GM18867 (cell line): Measurements from ENCODE around the gene NTM.

ENCODE experiments used
- ATAC-seq: cut with Tn5 transposase; IDR thresholded peaks from one replicate; pipeline ENCODE4 v1.9.1; 2021; ENCODE audit warnings: mild to moderate bottlenecking, moderate library complexity; ENCODE audit not compliant: unreplicated experiment

NTM gene

GRCh38 chr11:132257871-132258270 is 887.5 kb downstream of the NTM start:
- no peak for ATAC-seq

DNA sequence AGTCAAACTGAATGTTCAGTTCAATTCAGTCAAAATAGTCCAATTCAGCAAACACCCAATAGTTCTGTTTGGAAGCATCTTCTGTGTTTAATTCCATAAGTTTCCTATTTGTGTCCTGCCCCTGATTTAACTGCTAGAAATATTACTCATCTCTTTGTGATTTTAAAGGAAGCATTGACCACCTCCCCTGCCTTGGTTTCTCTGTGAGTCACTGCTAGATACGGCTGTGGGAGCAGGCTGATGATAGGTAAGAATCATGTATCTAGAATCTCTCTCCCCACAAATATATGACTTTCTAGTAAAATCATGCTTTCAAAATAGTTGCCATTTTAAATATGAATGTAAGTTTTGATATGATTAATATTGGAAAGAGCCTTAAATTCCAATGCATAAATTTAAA is 888.5 kb downstream of the NTM start:
- no peak for ATAC-seq

- no peak for ATAC-seq
Observed at GRCh38 chr11:132260636-132261035, 890.2 kb downstream of the NTM start.

- no peak for ATAC-seq
Observed at GRCh38 chr11:132263241-132263640, 892.8 kb downstream of the NTM start.

DNA sequence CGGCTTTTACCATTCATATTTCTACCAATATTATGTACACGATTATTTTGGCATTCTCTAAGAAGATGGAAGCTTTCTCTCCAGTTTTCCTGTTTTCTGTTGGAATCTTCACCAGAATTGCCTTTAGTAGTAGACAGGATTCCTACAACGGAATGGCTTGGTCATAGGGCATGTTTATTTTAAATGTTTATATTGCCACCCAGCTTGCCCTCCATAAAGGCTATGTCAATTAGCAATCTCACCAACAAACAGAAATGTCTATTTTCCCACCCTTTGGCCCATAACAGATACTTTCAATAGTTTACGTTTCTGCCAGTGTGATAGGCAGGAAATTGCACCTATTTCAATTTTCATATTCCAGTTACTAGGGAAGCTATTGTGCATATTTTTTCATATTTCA is 893.5 kb downstream of the NTM start:
- no peak for ATAC-seq

- no peak for ATAC-seq
Observed at GRCh38 chr11:132264616-132265015, 894.2 kb downstream of the NTM start.

- peak; percentile 80 for ATAC-seq
Observed at GRCh38 chr11:132278801-132279574, 908.6 kb downstream of the NTM start.

- ATAC-seq: no peak
Observed at GRCh38 chr11:132284048-132284447, 913.6 kb downstream of the NTM start.

- no peak for ATAC-seq
Observed at GRCh38 chr11:132284611-132285010, 914.2 kb downstream of the NTM start.

DNA sequence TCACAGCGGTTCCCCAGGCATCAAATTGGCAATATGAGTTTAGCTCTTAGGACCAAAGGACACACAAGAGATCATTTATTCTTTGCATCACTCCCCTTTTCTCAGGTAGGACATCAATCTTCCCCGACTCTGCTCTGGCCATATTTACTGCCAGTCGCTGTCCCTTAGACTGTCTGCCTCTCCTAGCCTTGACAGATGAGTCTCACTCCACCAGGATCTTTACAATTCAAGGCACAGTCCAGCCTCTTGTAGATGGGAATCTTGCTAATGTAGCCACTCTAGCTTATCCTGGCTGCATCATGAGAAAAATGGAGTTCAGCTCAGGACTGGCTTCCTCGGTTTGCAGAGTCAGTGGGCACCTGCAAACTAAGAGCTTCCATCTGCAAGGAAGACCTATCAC is 915.2 kb downstream of the NTM start:
- no peak for ATAC-seq

- ATAC-seq: no peak
Observed at GRCh38 chr11:132286106-132286505, 915.7 kb downstream of the NTM start.

GRCh38 chr11:132288036-132288435 is 917.6 kb downstream of the NTM start:
- no peak for ATAC-seq

GRCh38 chr11:132289590-132290256 is 919.3 kb downstream of the NTM start:
- peak; percentile 49 for ATAC-seq

GRCh38 chr11:132293586-132293985 is 923.2 kb downstream of the NTM start:
- no peak for ATAC-seq

DNA sequence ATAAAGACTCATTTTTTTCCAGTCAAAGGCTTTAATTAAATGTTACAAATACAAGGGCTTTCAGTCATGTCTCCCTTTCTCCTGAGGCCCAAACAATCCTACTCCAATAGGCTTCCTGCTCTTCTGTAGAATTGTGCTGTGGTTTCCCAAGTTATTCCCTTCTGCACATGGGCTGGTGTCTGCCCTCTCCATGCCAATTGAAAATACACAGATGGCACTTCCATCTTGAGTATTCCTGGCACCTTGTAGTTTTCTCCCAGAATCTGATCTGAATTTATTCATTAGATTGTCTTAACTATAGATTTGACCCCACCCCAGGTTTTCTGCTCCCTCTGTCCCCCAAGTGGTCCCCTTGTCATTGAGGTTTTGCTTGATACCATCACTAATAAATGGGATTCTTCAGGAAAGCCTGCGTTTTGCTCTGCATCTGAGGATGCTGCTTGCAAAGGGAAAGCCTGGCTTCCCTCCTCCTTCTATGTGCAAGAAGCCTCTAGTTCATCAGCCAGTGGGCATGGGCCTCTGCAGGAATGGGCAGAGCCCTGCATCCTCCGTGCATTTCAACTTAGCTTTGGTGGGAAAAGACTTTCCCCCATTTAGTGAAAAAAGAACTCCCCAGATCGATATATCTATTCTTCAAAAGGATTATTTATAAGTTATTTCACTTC is 926.7 kb downstream of the NTM start:
- ATAC-seq: no peak

GRCh38 chr11:132298357-132298756 is 927.9 kb downstream of the NTM start:
- no peak for ATAC-seq

DNA sequence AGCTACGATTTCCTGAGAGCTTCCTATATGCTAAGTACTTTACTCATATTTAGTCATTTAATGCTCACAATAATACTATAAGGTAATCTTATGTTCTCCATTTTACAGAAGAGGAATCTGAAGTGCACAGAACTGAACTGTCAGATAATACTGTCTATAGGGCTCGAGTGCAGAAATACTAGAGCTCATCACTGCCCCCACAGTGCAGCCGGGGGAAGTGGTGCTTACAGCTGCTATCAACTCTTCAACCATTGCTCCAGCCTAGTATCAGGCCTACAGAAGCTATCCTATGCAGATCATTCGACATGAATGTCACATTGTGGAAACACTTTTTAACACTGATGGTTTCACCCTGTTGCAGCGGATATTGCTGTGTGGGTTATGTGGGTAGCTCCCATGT is 929.9 kb downstream of the NTM start:
- ATAC-seq: peak; percentile 89

- no peak for ATAC-seq
Observed at GRCh38 chr11:132301465-132301864, 931.0 kb downstream of the NTM start.

- no peak for ATAC-seq
Observed at GRCh38 chr11:132301900-132302299, 931.5 kb downstream of the NTM start.

- no peak for ATAC-seq
Observed at GRCh38 chr11:132307309-132308020, 937.0 kb downstream of the NTM start.
